Esophagus muscularis mucosa (tissue), 4 donors: Measurements from ENCODE around the gene HOXB7. TPM values are rescaled to one million over a fixed set of nuclear protein-coding genes. Genes with fewer than 3 reads are reported as not detected.
A peak's percentile ranks its signal among the peaks of the same experiment; 100 is the strongest.

ENCODE experiments used
- DNase-seq: peaks from one replicate; pipeline ENCODE4 v3.0.0-alpha.2; 2017; ENCODE audit errors: extremely low spot score
- H3K27ac ChIP-seq, 4 donors: fragments of 200-600 bp; sonication (generic); replicated peaks in 1 of 4; 1 replicate in 3 of 4; 2 replicates in 1 of 4; pipeline ENCODE4 v1.5.1; 2016 to 2019; ENCODE audit warnings: mild to moderate bottlenecking in 1 of 4
- H3K27me3 ChIP-seq, 4 donors: fragments of 200-600 bp; sonication (generic); one replicate each; pipeline versions ENCODE4 v1.5.1 to v1.6.0; 2016 to 2019
- H3K36me3 ChIP-seq, 4 donors: fragments of 200-600 bp; sonication (generic); one replicate each; pipeline ENCODE4 v1.5.1; 2016 to 2019
- H3K4me1 ChIP-seq, 4 donors: fragments of 200-600 bp; sonication (generic); one replicate each; pipeline ENCODE4 v1.5.1; 2016 to 2019
- H3K4me3 ChIP-seq, 4 donors: fragments of 200-600 bp; sonication (generic); 1 replicate in 2 of 4; 2 replicates in 2 of 4; pipeline ENCODE4 v1.5.1; 2016 to 2019; ENCODE audit warnings: mild to moderate bottlenecking in 4 of 4, moderate library complexity in 1 of 4
- H3K9me3 ChIP-seq, 4 donors: fragments of 200-600 bp; sonication (generic); 1 replicate in 3 of 4; 2 replicates in 1 of 4; pipeline ENCODE4 v1.5.1; 2016 to 2019
- CTCF ChIP-seq, 3 experiments: fragments of 200-600 bp in 2 of 3; fragments of 450-650 bp in 1 of 3; sonication (generic) in 2 of 3; IDR thresholded peaks; one replicate each; pipeline ENCODE4 v1.5.1; 2017 to 2019; ENCODE audit warnings: antibody characterized with exemption in 3 of 3, mild to moderate bottlenecking in 2 of 3, moderate library complexity in 1 of 3
- EP300 ChIP-seq: sonication (generic); formaldehyde crosslinking; IDR thresholded peaks from one replicate; pipeline ENCODE4 v1.6.1; 2017; ENCODE audit warnings: antibody characterized with exemption
- POLR2A ChIP-seq: fragments of 450-650 bp; IDR thresholded peaks from one replicate; pipeline ENCODE4 v1.6.1; 2017; ENCODE audit warnings: antibody characterized with exemption, moderate library complexity, mild to moderate bottlenecking, low read depth
- POLR2AphosphoS5 ChIP-seq, 2 donors: sonication (generic); formaldehyde crosslinking; IDR thresholded peaks; one replicate each; pipeline ENCODE4 v1.6.1; 2017; ENCODE audit warnings: antibody characterized with exemption in 2 of 2
- WGBS: methylation state at CpG from one replicate; pipeline ENCODE4 v1.1.5; 2018; 5-methylcytosine and 5-hydroxymethylcytosine counted together
- intact Hi-C: fragments of 100-400 bp; cut with DNase I; formaldehyde crosslinking; loops from one replicate; pipeline ENCODE4 v1.15.1; 2023
- total RNA-seq, 4 donors: library from RNA; depleted of rRNA; stranded (reverse); fragments of >200 nt; gene quantifications; one replicate each; pipeline versions ENCODE4 v1.1.0 to v1.2.1, GENCODE V29; 2016

Gene HOXB7
- total RNA-seq, 4 donors from 2014 or later = 0.52 to 1.7 (median 0.66) TPM

GRCh38 chr17:48628649-48629410 lies 18.0 kb upstream of the HOXB7 start:
- 22% methylated on average over 5 of the region's 5 CpGs for WGBS
- Histone ChIP-seq H3K27me3 (peaks cover 0 to 100% (median 93%) of the 10 kb centered on the region in 4 donors), H3K36me3 (no peaks in the 10 kb centered on the region), H3K4me1 (peaks cover 29 to 37% (median 30%) of the 10 kb centered on the region in 4 donors), H3K9me3 (peaks cover 0 to 1% (median 0%) of the 10 kb centered on the region in 4 donors), H3K27ac (no peak overlapping the region), H3K4me3 (no peak overlapping the region)
- no peak for DNase-seq
- intact Hi-C loops = no loop called here
- TF ChIP-seq POLR2AphosphoS5 (IDR thresholded peaks at IDR 0.05) (no peak), EP300 (no peak), CTCF (IDR thresholded peaks at IDR 0.05) (no peak), POLR2A (no peak)

- no peaks in the 10 kb centered on the region for H3K36me3 ChIP-seq
- H3K9me3 ChIP-seq = no peaks in the 10 kb centered on the region
- H3K27me3 ChIP-seq = peaks cover 0 to 100% (median 94%) of the 10 kb centered on the region in 4 donors
- 23% methylated on average over 27 of the region's 27 CpGs for WGBS
- no peak for DNase-seq
- H3K4me3 ChIP-seq = no peak overlapping the region
- intact Hi-C loops = no loop called here
- peaks cover 25 to 31% (median 26%) of the 10 kb centered on the region in 4 donors for H3K4me1 ChIP-seq
- TF ChIP-seq POLR2A = no peak
- TF ChIP-seq CTCF (IDR thresholded peaks at IDR 0.05) = no peak
- no peak for TF ChIP-seq POLR2AphosphoS5 (IDR thresholded peaks at IDR 0.05)
- TF ChIP-seq EP300 = no peak
- no peak overlapping the region for H3K27ac ChIP-seq
These were observed 17.1 kb upstream of the HOXB7 start for GRCh38 chr17:48627623-48628521.

GRCh38 chr17:48627118-48627597 lies 16.3 kb upstream of the HOXB7 start:
- Histone ChIP-seq H3K9me3 (no peaks in the 10 kb centered on the region), H3K4me1 (peaks cover 25 to 31% (median 26%) of the 10 kb centered on the region in 4 donors), H3K27me3 (peaks cover 0 to 100% (median 94%) of the 10 kb centered on the region in 4 donors), H3K4me3 (no peak overlapping the region), H3K36me3 (no peaks in the 10 kb centered on the region), H3K27ac (no peak overlapping the region)
- DNase-seq = no peak
- intact Hi-C loops = no loop called here
- TF ChIP-seq EP300 (no peak), CTCF (IDR thresholded peaks at IDR 0.05) (no peak), POLR2A (no peak), POLR2AphosphoS5 (IDR thresholded peaks at IDR 0.05) (no peak)
- 21% methylated on average over 5 of the region's 5 CpGs for WGBS

GRCh38 chr17:48626245-48627117 lies 15.7 kb upstream of the HOXB7 start, which contains the start of gene HOXB9:
Gene HOXB9 (minus strand): TSS chr17:48626358. CDS start chr17:48626269, 89 bp downstream.
- WGBS = 2% methylated on average over 22 of the region's 50 CpGs
- H3K4me3 ChIP-seq = peak within 1 kb of the TSS; percentile 38 to 41 (median 41)
- H3K27me3 ChIP-seq = peaks cover 0 to 100% (median 97%) of the 10 kb centered on the region in 4 donors
- H3K4me1 ChIP-seq = peaks cover 25 to 31% (median 26%) of the 10 kb centered on the region in 4 donors
- no peak for DNase-seq
- no peaks in the 10 kb centered on the region for H3K36me3 ChIP-seq
- intact Hi-C loops = no loop called here
- no peak within 1 kb of the TSS for H3K27ac ChIP-seq
- no peak for TF ChIP-seq POLR2A
- TF ChIP-seq EP300 = no peak
- TF ChIP-seq POLR2AphosphoS5 (IDR thresholded peaks at IDR 0.05) = no peak
- no peak for TF ChIP-seq CTCF (IDR thresholded peaks at IDR 0.05)
- no peaks in the 10 kb centered on the region for H3K9me3 ChIP-seq
